ENCODE data around the gene ITPK1. TPM values are rescaled to one million over a fixed set of nuclear protein-coding genes. Genes with fewer than 3 reads are reported as not detected.

The ITPK1 gene
- polyA plus RNA-seq, 1 of the 3 experiments (the other 2 are of a cell fraction): 23.2 TPM

DNA sequence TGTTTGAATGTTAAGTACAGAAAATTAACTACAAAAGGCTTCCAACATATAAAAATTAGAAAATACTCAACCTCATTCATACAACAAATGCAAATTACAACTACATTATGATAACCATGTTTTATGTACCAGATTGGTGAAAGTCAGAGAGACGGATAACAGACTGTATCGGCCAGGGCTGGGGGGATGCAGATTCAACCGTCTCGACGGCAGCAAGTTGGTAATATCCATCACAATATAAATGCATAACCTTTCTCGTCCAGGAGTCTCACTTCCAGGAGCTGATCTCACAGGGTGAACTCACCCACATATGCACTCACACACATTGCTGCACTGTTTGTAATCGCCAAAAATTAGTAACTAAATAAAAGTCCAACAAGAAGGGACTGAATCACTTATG lies 89.4 kb downstream of the ITPK1 start:
- H2AFZ ChIP-seq (ENCODE audit: low read depth): no peak overlapping the region
- no peaks in the 10 kb centered on the region for H3K9me3 ChIP-seq
- no peak overlapping the region for H3K27ac ChIP-seq (ENCODE audit: low read depth in 2 of 2, low read length in 1 of 2)
- H4K20me1 ChIP-seq (ENCODE audit: insufficient read depth): no peaks in the 10 kb centered on the region
- TF ChIP-seq MAX (IDR thresholded peaks at IDR 0.05; ENCODE audit: low read depth) (no peak), NRF1 (IDR thresholded peaks at IDR 0.05; ENCODE audit: low read depth, low read length) (no peak), RCOR1 (IDR thresholded peaks at IDR 0.05; ENCODE audit: low read length) (no peak), MXI1 (IDR thresholded peaks at IDR 0.05; ENCODE audit: low read depth, low read length) (no peak), JUND (IDR thresholded peaks at IDR 0.05) (no peak), POLR2AphosphoS5 (IDR thresholded peaks at IDR 0.05; ENCODE audit: low read depth, low read length) (no peak)
- H3K27me3 ChIP-seq (ENCODE audit: insufficient read depth): no peaks in the 10 kb centered on the region
- no peaks in the 10 kb centered on the region for H3K36me3 ChIP-seq (replicated peaks in 1 of 2; ENCODE audit: control insufficient read depth in 1 of 2, insufficient read depth in 2 of 2, low read length in 1 of 2)
- no peaks in the 10 kb centered on the region for H3F3A ChIP-seq (replicated peaks; ENCODE audit: insufficient read depth)
- DNase-seq: no peak
- no peaks in the 10 kb centered on the region for H3K9me2 ChIP-seq
- WGBS (ENCODE audit: low lambda C conversion rate): 88% methylated on average over 7 of the region's 7 CpGs
- H3K4me2 ChIP-seq: no peak overlapping the region
- H3K79me2 ChIP-seq (ENCODE audit: insufficient read depth): no peaks in the 10 kb centered on the region
- H3K9ac ChIP-seq: no peak overlapping the region
- CTCF ChIA-PET: interaction anchor here (0.8 kb wide), 1 partner anchor 14 kb away, joined by 3 read pairs; no protein-coding TSS in a partner anchor
- POLR2A ChIA-PET: no interaction called here
- H3K4me3 ChIP-seq (ENCODE audit: low read depth in 2 of 2, low read length in 1 of 2): no peak overlapping the region
- H3K4me1 ChIP-seq (ENCODE audit: control insufficient read depth in 1 of 2, insufficient read depth in 2 of 2, low read depth in 1 of 2, low read length in 1 of 2): peaks cover 0 to 27% of the 10 kb centered on the region in 2 experiments; a peak in 1 of 4 replicates

GRCh38 chr14:93025055-93025454 lies 90.7 kb downstream of the ITPK1 start:
- H3K4me3 ChIP-seq (ENCODE audit: low read depth in 2 of 2, low read length in 1 of 2): no peak overlapping the region
- H3K4me2 ChIP-seq: no peak overlapping the region
- no peak for TF ChIP-seq ZBTB33 (IDR thresholded peaks at IDR 0.05; ENCODE audit: borderline replicate concordance, low read depth)
- no peak for TF ChIP-seq MAX (IDR thresholded peaks at IDR 0.05; ENCODE audit: low read depth)
- TF ChIP-seq, protein P1, sequence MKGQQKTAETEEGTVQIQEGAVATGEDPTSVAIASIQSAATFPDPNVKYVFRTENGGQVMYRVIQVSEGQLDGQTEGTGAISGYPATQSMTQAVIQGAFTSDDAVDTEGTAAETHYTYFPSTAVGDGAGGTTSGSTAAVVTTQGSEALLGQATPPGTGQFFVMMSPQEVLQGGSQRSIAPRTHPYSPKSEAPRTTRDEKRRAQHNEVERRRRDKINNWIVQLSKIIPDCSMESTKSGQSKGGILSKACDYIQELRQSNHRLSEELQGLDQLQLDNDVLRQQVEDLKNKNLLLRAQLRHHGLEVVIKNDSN (IDR thresholded peaks at IDR 0.05; ENCODE audit: borderline replicate concordance, low read depth): no peak
- TF ChIP-seq GATA2 (CRISPR knock-in tag; IDR thresholded peaks at IDR 0.05): no peak
- H3K9ac ChIP-seq: no peak overlapping the region
- no peak overlapping the region; a peak in 1 of 4 replicates for H3K27ac ChIP-seq (ENCODE audit: low read depth in 2 of 2, low read length in 1 of 2)
- H3K27me3 ChIP-seq (ENCODE audit: insufficient read depth): no peaks in the 10 kb centered on the region
- no peaks in the 10 kb centered on the region for H3K9me3 ChIP-seq
- H4K20me1 ChIP-seq (ENCODE audit: insufficient read depth): no peaks in the 10 kb centered on the region
- ChIA-PET POLR2A (no interaction called here), CTCF (no interaction called here)
- H3K79me2 ChIP-seq (ENCODE audit: insufficient read depth): no peaks in the 10 kb centered on the region
- no peak for DNase-seq
- peaks cover 0 to 33% of the 10 kb centered on the region in 2 experiments; a peak in 1 of 4 replicates for H3K4me1 ChIP-seq (ENCODE audit: control insufficient read depth in 1 of 2, insufficient read depth in 2 of 2, low read depth in 1 of 2, low read length in 1 of 2)
- H3K36me3 ChIP-seq (replicated peaks in 1 of 2; ENCODE audit: control insufficient read depth in 1 of 2, insufficient read depth in 2 of 2, low read length in 1 of 2): no peaks in the 10 kb centered on the region
- no peaks in the 10 kb centered on the region for H3F3A ChIP-seq (replicated peaks; ENCODE audit: insufficient read depth)
- WGBS (ENCODE audit: low lambda C conversion rate): 89% methylated on average over 8 of the region's 9 CpGs
- H2AFZ ChIP-seq (ENCODE audit: low read depth): no peak overlapping the region
- H3K9me2 ChIP-seq: no peaks in the 10 kb centered on the region

Data from SK-N-SH (cell line).